Endothelial cell of umbilical vein (primary cell): ENCODE measurements around the gene MS4A1.

Experiments used
- EZH2 ChIP-seq: IDR thresholded peaks from 2 replicates; pipeline ENCODE4 v1.6.1; 2012; ENCODE audit warnings: borderline replicate concordance, low read depth, mild to moderate bottlenecking, moderate library complexity, low read length, inconsistent platforms; ENCODE audit not compliant: severe bottlenecking
- MAX ChIP-seq: IDR thresholded peaks from 2 replicates; pipeline ENCODE4 v1.6.1; 2011; ENCODE audit not compliant: insufficient read depth, insufficient read length
- TF ChIP-seq, protein P1 (sequence below), 2 donors: IDR thresholded peaks; 1 replicate in 1 of 2; 2 replicates in 1 of 2; pipeline ENCODE4 v1.5.1; 2011; ENCODE audit warnings: low read length in 2 of 2, mild to moderate bottlenecking in 2 of 2, moderate library complexity in 2 of 2, control low read depth in 1 of 2, inconsistent platforms in 1 of 2, low read depth in 1 of 2; ENCODE audit not compliant: insufficient read depth in 1 of 2; ENCODE audit errors: extremely low read depth in 1 of 2

DNA sequence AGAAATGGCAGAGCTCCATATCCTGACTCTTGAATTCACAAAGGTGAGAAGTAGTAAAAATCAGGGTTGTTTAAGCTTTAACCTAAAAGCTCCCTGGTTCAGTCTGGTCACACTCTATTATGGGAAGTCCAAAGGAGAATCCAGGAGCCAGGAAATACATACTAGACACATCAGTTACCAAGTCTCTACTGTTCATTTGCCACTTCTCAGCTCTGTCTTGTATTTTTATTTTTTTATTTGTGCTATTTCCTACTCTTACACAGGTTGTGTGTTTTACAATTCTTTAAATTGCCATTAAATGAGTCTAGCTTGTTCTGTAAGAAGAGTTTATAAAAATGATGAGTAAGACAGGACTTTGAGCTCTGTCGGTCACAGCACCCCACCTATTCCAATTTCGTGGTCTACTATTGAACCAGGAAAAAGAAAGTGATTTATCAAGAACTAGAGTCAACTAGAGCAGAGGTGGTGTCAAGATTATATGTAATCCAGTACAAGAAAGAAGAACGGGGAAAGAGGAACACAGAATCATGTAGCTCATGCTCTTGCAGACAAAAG, 46.7 kb downstream of the MS4A1 start:
- TF ChIP-seq, protein P1, sequence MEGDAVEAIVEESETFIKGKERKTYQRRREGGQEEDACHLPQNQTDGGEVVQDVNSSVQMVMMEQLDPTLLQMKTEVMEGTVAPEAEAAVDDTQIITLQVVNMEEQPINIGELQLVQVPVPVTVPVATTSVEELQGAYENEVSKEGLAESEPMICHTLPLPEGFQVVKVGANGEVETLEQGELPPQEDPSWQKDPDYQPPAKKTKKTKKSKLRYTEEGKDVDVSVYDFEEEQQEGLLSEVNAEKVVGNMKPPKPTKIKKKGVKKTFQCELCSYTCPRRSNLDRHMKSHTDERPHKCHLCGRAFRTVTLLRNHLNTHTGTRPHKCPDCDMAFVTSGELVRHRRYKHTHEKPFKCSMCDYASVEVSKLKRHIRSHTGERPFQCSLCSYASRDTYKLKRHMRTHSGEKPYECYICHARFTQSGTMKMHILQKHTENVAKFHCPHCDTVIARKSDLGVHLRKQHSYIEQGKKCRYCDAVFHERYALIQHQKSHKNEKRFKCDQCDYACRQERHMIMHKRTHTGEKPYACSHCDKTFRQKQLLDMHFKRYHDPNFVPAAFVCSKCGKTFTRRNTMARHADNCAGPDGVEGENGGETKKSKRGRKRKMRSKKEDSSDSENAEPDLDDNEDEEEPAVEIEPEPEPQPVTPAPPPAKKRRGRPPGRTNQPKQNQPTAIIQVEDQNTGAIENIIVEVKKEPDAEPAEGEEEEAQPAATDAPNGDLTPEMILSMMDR (IDR thresholded peaks at IDR 0.05; ENCODE audit: extremely low read depth in 1 of 2, insufficient read depth in 1 of 2, low read depth in 1 of 2, low read length in 2 of 2), result no peak
- no peak for TF ChIP-seq EZH2
- no peak for TF ChIP-seq MAX
